22Rv1 (cell line): ENCODE results near the gene CRKL.

Experiments used
- CTCF ChIP-seq: fragments of 450-650 bp; IDR thresholded peaks from 2 replicates; pipeline ENCODE4 v1.5.1; 2017; ENCODE audit warnings: mild to moderate bottlenecking
- ZFX ChIP-seq: fragments of 450-650 bp; IDR thresholded peaks from 2 replicates; pipeline ENCODE4 v1.6.1; 2017; ENCODE audit warnings: antibody characterized with exemption, borderline replicate concordance

DNA sequence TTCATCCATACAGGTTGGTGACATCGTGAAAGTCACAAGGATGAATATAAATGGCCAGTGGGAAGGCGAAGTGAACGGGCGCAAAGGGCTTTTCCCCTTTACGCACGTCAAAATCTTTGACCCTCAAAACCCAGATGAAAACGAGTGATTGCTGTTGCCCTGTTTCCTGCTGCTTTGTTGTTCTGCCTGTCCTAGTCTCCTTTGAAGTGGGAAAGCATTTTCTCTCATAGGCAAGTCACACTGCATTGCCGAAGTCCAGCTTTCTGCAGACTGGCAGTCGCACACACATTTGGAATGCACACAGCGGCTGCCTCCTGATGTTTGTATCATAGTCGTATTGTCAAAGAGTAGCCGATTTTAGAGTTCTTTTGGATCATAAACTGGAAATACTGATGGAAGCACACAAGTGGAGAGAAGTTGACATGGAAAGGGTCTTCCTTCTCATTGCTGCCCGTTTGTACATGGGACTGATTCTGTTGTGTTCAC is 32.5 kb downstream of the CRKL start:
- no peak for TF ChIP-seq CTCF
- no peak for TF ChIP-seq ZFX
